ENCODE results near the gene ARHGAP8.

ARHGAP8 gene

GRCh38 chr22:44882226-44882905 is 130.0 kb downstream of the ARHGAP8 start:
- H3K4me3 ChIP-seq (ENCODE audit: low read depth, low read length), result no peak overlapping the region
- no peak for DNase-seq (ENCODE audit: low read depth)
- no peak for TF ChIP-seq CTCF (IDR thresholded peaks at IDR 0.05; ENCODE audit: control insufficient read depth, extremely low read depth, insufficient read depth)

GRCh38 chr22:44883011-44883421 is 130.6 kb downstream of the ARHGAP8 start:
- no peak for DNase-seq (ENCODE audit: low read depth)
- no peak overlapping the region for H3K4me3 ChIP-seq (ENCODE audit: low read depth, low read length)
- TF ChIP-seq CTCF (IDR thresholded peaks at IDR 0.05; ENCODE audit: control insufficient read depth, extremely low read depth, insufficient read depth), result no peak

DNA sequence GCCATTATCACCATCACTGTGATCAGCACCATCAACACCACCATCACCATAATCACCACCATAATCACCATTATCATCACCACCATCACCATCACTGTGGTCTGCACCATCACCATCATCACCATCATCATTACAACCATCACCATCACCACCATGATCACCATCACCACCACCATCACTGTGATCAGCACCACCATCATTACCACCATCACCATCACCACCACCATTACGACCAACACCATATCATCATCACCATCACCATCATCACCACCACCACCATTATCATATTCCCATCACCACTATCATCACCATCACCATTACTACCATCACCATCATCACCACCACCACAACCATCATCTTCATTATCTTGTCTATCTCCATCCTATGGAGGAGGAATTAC is 132.2 kb downstream of the ARHGAP8 start:
- no peak for DNase-seq (ENCODE audit: low read depth)
- TF ChIP-seq CTCF (IDR thresholded peaks at IDR 0.05; ENCODE audit: control insufficient read depth, extremely low read depth, insufficient read depth), result no peak

GRCh38 chr22:44884968-44885805 is 132.8 kb downstream of the ARHGAP8 start:
- peak; percentile 46 for DNase-seq (ENCODE audit: low read depth)
- H3K4me3 ChIP-seq (ENCODE audit: low read depth, low read length), result no peak overlapping the region
- TF ChIP-seq CTCF (IDR thresholded peaks at IDR 0.05; ENCODE audit: control insufficient read depth, extremely low read depth, insufficient read depth), result no peak

More for the DNA sequence above, 132.2 kb downstream of the ARHGAP8 start:
- H3K4me3 ChIP-seq (ENCODE audit: low read depth, low read length), result no peak overlapping the region

DNA sequence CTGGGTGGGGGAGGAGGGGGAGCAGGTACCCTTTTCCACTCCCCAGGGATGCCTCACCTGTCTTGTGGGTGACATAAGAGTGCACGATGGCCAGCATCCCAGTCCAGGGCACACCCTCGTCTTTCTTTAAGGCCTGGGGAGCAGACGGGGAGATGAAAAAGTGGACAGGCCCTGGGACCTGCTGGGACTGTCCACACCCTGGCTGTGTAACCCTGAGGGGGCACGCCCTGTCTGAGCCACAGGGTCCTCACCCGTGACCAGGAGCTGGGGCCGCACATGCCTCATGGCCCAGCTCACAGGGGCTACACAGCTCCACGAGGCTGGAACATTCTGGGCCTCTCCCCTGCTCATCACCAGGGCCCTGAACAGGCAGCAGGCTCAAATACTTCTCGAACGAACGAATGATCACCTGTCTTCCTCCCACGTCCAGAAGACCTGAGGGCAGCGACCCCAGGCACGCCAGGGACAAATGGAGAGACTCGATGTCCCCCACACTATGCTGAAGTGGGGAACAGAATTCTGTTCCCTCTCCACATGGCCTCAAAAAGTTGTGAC is 133.5 kb downstream of the ARHGAP8 start:
- H3K4me3 ChIP-seq (ENCODE audit: low read depth, low read length), result no peak overlapping the region
- no peak for DNase-seq (ENCODE audit: low read depth)
- no peak for TF ChIP-seq CTCF (IDR thresholded peaks at IDR 0.05; ENCODE audit: control insufficient read depth, extremely low read depth, insufficient read depth)

GRCh38 chr22:44887941-44888366 is 135.6 kb downstream of the ARHGAP8 start:
- no peak overlapping the region for H3K4me3 ChIP-seq (ENCODE audit: low read depth, low read length)
- no peak for DNase-seq (ENCODE audit: low read depth)
- TF ChIP-seq CTCF (IDR thresholded peaks at IDR 0.05; ENCODE audit: control insufficient read depth, extremely low read depth, insufficient read depth), result no peak

All from LNCaP clone FGC (cell line).